Esophagus muscularis mucosa (tissue), 4 donors: ENCODE results near the gene B3GNT7. TPM values are rescaled to one million over a fixed set of nuclear protein-coding genes. Genes with fewer than 3 reads are reported as not detected.

Source experiments
- DNase-seq: peaks from one replicate; pipeline ENCODE4 v3.0.0-alpha.2; 2017; ENCODE audit errors: extremely low spot score
- H3K27ac ChIP-seq, 4 donors: fragments of 200-600 bp; sonication (generic); replicated peaks in 1 of 4; 1 replicate in 3 of 4; 2 replicates in 1 of 4; pipeline ENCODE4 v1.5.1; 2016 to 2019; ENCODE audit warnings: mild to moderate bottlenecking in 1 of 4
- H3K27me3 ChIP-seq, 4 donors: fragments of 200-600 bp; sonication (generic); one replicate each; pipeline versions ENCODE4 v1.5.1 to v1.6.0; 2016 to 2019
- H3K36me3 ChIP-seq, 4 donors: fragments of 200-600 bp; sonication (generic); one replicate each; pipeline ENCODE4 v1.5.1; 2016 to 2019
- H3K4me1 ChIP-seq, 4 donors: fragments of 200-600 bp; sonication (generic); one replicate each; pipeline ENCODE4 v1.5.1; 2016 to 2019
- H3K4me3 ChIP-seq, 4 donors: fragments of 200-600 bp; sonication (generic); 1 replicate in 2 of 4; 2 replicates in 2 of 4; pipeline ENCODE4 v1.5.1; 2016 to 2019; ENCODE audit warnings: mild to moderate bottlenecking in 4 of 4, moderate library complexity in 1 of 4
- H3K9me3 ChIP-seq, 4 donors: fragments of 200-600 bp; sonication (generic); 1 replicate in 3 of 4; 2 replicates in 1 of 4; pipeline ENCODE4 v1.5.1; 2016 to 2019
- CTCF ChIP-seq, 3 experiments: fragments of 200-600 bp in 2 of 3; fragments of 450-650 bp in 1 of 3; sonication (generic) in 2 of 3; IDR thresholded peaks; one replicate each; pipeline ENCODE4 v1.5.1; 2017 to 2019; ENCODE audit warnings: antibody characterized with exemption in 3 of 3, mild to moderate bottlenecking in 2 of 3, moderate library complexity in 1 of 3
- EP300 ChIP-seq: sonication (generic); formaldehyde crosslinking; IDR thresholded peaks from one replicate; pipeline ENCODE4 v1.6.1; 2017; ENCODE audit warnings: antibody characterized with exemption
- POLR2A ChIP-seq: fragments of 450-650 bp; IDR thresholded peaks from one replicate; pipeline ENCODE4 v1.6.1; 2017; ENCODE audit warnings: antibody characterized with exemption, moderate library complexity, mild to moderate bottlenecking, low read depth
- POLR2AphosphoS5 ChIP-seq, 2 donors: sonication (generic); formaldehyde crosslinking; IDR thresholded peaks; one replicate each; pipeline ENCODE4 v1.6.1; 2017; ENCODE audit warnings: antibody characterized with exemption in 2 of 2
- WGBS: methylation state at CpG from one replicate; pipeline ENCODE4 v1.1.5; 2018; 5-methylcytosine and 5-hydroxymethylcytosine counted together
- intact Hi-C: fragments of 100-400 bp; cut with DNase I; formaldehyde crosslinking; loops from one replicate; pipeline ENCODE4 v1.15.1; 2023
- total RNA-seq, 4 donors: library from RNA; depleted of rRNA; stranded (reverse); fragments of >200 nt; gene quantifications; one replicate each; pipeline versions ENCODE4 v1.1.0 to v1.2.1, GENCODE V29; 2016

Gene B3GNT7
- total RNA-seq, 4 donors from 2014 or later = 3.7 to 7.0 (median 4.5) TPM

GRCh38 chr2:231379266-231380215 lies 16.0 kb upstream of the B3GNT7 start:
- H3K36me3 ChIP-seq = no peaks in the 10 kb centered on the region
- WGBS = 88% methylated on average over 18 of the region's 21 CpGs
- DNase-seq = no peak
- H3K27ac ChIP-seq = no peak overlapping the region
- H3K27me3 ChIP-seq = no peaks in the 10 kb centered on the region
- no peak overlapping the region for H3K4me3 ChIP-seq
- no peaks in the 10 kb centered on the region for H3K4me1 ChIP-seq
- intact Hi-C loops = no loop called here
- no peaks in the 10 kb centered on the region for H3K9me3 ChIP-seq
- TF ChIP-seq POLR2A (no peak), EP300 (no peak), POLR2AphosphoS5 (IDR thresholded peaks at IDR 0.05) (no peak), CTCF (IDR thresholded peaks at IDR 0.05) (no peak)

DNA sequence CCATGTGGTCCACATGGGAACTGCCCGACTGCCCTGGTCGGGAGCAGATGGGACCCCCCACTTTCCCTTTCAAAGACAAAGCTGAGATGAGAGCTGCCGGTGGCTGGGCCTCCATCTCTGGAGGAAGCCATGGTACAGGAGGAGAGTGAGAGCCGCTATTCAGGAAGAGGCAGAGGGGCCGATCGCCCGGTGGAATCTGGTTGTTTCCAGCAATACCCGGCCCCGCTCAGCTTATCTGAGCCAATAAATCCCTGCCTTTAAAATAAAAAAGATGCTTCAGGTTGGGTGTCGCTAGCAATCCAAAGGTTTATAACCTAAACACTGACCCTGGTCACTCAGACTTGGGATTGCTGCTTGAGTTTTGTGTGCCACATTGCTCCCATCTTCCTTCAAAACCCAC lies 15.2 kb upstream of the B3GNT7 start:
- WGBS = 94% methylated on average over 9 of the region's 10 CpGs
- no peaks in the 10 kb centered on the region for H3K27me3 ChIP-seq
- intact Hi-C loops = no loop called here
- no peak overlapping the region for H3K27ac ChIP-seq
- H3K36me3 ChIP-seq = no peaks in the 10 kb centered on the region
- no peak overlapping the region for H3K4me3 ChIP-seq
- TF ChIP-seq POLR2A (no peak), CTCF (IDR thresholded peaks at IDR 0.05) (no peak), EP300 (no peak), POLR2AphosphoS5 (IDR thresholded peaks at IDR 0.05) (no peak)
- DNase-seq = no peak
- no peaks in the 10 kb centered on the region for H3K9me3 ChIP-seq
- H3K4me1 ChIP-seq = no peaks in the 10 kb centered on the region

DNA sequence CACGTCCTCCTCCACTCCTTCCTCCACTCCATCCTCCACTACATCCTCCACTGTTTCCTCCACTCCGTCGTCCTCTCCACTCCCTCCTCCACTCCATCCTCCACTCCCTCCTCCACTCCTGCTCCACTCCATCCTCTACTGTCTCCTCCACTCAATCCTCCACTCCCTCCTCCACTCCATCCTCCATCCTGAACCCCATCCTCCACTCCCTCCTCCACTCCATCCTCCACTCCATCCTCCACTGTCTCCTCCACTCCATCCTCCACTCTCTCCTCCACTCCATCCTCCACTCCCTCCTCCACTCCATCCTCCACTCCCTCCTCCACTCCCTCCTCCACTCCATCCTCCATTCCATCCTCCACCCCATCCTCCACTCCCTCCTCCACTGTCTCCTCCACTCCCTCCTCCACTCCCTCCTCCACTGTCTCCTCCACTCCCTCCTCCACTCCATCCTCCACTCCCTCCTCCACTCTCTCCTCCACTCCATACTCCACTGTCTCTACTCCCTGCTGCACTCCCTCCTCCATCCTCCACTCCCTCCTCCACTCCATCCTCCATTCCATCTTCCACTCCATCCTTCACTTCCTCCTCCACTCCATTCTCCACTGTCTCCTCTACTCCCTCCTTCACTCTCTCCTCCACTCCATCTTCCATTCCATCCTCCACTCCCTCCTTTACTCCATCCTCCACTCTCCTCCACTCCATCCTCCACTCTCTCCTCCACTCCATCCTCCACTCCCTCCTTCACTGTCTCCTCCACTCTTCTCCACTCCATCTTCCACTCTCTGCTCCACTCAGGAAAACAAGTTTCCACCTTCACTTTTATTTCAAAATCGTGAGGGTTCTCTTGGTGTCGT lies 14.3 kb upstream of the B3GNT7 start:
- Histone ChIP-seq H3K9me3 (no peaks in the 10 kb centered on the region), H3K27ac (no peak overlapping the region), H3K36me3 (peaks cover 0 to 7% (median 3%) of the 10 kb centered on the region in 4 donors), H3K27me3 (no peaks in the 10 kb centered on the region), H3K4me1 (no peaks in the 10 kb centered on the region), H3K4me3 (no peak overlapping the region)
- 91% methylated on average over 5 of the region's 5 CpGs for WGBS
- no peak for TF ChIP-seq EP300
- TF ChIP-seq POLR2A = no peak
- no peak for TF ChIP-seq CTCF (IDR thresholded peaks at IDR 0.05)
- TF ChIP-seq POLR2AphosphoS5 (IDR thresholded peaks at IDR 0.05) = no peak
- intact Hi-C loops = no loop called here
- no peak for DNase-seq

DNA sequence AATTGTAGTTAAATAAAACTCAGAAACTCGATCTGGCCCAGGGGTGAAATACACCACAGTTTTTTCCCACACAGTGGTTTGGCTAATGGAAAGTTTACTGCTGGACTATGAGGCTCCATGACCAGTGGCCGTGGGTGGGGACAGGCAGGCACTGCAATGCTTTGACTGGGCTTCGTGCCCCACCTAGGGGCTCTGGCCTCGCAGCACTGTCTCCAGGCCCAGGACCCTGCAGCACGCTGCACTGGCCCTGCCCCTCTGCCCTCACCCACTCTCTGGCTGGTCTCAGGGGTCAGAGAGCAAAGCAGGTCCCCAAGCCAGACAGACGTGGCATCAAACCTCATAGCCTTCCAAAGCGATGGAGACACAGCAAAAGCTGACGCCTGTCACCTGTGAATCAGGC lies 13.4 kb upstream of the B3GNT7 start:
- intact Hi-C loops = no loop called here

More for the DNA sequence above, 13.4 kb upstream of the B3GNT7 start:
- TF ChIP-seq POLR2A (no peak), POLR2AphosphoS5 (IDR thresholded peaks at IDR 0.05) (no peak), EP300 (no peak), CTCF (IDR thresholded peaks at IDR 0.05) (no peak)
- Histone ChIP-seq H3K9me3 (no peaks in the 10 kb centered on the region), H3K36me3 (peaks cover 0 to 7% (median 3%) of the 10 kb centered on the region in 4 donors), H3K27ac (no peak overlapping the region), H3K4me1 (no peaks in the 10 kb centered on the region), H3K4me3 (no peak overlapping the region), H3K27me3 (no peaks in the 10 kb centered on the region)
- WGBS = 85% methylated on average over 6 of the region's 8 CpGs
- DNase-seq = no peak
